HFFc6 (cell line): ENCODE measurements around the gene PSMD1. TPM values are rescaled to one million over a fixed set of nuclear protein-coding genes. Genes with fewer than 3 reads are reported as not detected.

Source experiments
- DNase-seq: peaks from one replicate; pipeline ENCODE4 v3.0.0-alpha.2; 2018
- H3K27ac Mint-ChIP-seq: 2 replicates; pipeline ENCODE4 v1.8.0; 2020; ENCODE audit warnings: mild to moderate bottlenecking, mixed read lengths
- H3K27me3 Mint-ChIP-seq: 2 replicates; pipeline ENCODE4 v1.8.0; 2021; ENCODE audit warnings: mild to moderate bottlenecking, moderate library complexity, mixed read lengths; ENCODE audit not compliant: insufficient read depth
- H3K36me3 Mint-ChIP-seq: 2 replicates; pipeline ENCODE4 v1.8.0; 2021; ENCODE audit warnings: low read depth, mixed read lengths
- H3K4me1 Mint-ChIP-seq: 2 replicates; pipeline ENCODE4 v1.8.0; 2020; ENCODE audit warnings: low read depth, mixed read lengths
- H3K4me3 Mint-ChIP-seq: 2 replicates; pipeline ENCODE4 v1.8.0; 2020; ENCODE audit warnings: mild to moderate bottlenecking, moderate library complexity, mixed read lengths
- H3K9me3 Mint-ChIP-seq: 2 replicates; pipeline ENCODE4 v1.8.0; 2020; ENCODE audit warnings: mild to moderate bottlenecking, mixed read lengths
- CTCF ChIP-seq: fragments of 200-600 bp; sonication (generic); IDR thresholded peaks from 2 replicates; pipeline ENCODE4 v1.5.0; 2021; ENCODE audit warnings: antibody characterized with exemption, mild to moderate bottlenecking
- total RNA-seq, 6 experiments: library from RNA; stranded (reverse); fragmentation: NEBNext Ultra II Directional; extraction: Animal tissue kit (Norgen Biotek cat#: 25700); gene quantifications; 2 replicates in 1 of 6; 3 replicates in 5 of 6; pipeline ENCODE4 v1.2.3, GENCODE V29; 2021

PSMD1 gene
- total RNA-seq, 6 experiments from 2014 or later, result 139 to 200 (median 167) TPM

GRCh38 chr2:231212329-231212845, 155.7 kb downstream of the PSMD1 start:
- Mint-ChIP-seq H3K9me3 (no peaks in the 10 kb centered on the region), H3K4me3 (peak overlapping the region; percentile 22; the same call in 1 of the 2 replicates), H3K27ac (peak overlapping the region; percentile 71), H3K4me1 (peaks cover 22% of the 10 kb centered on the region), H3K36me3 (peaks cover 25% of the 10 kb centered on the region), H3K27me3 (peaks cover 1% of the 10 kb centered on the region)
- TF ChIP-seq CTCF, result no peak
- peak; percentile 46 for DNase-seq

- peaks cover 27% of the 10 kb centered on the region for H3K36me3 Mint-ChIP-seq
- H3K4me3 Mint-ChIP-seq, result no peak overlapping the region
- no peak for TF ChIP-seq CTCF
- H3K27ac Mint-ChIP-seq, result no peak overlapping the region
- no peaks in the 10 kb centered on the region for H3K9me3 Mint-ChIP-seq
- H3K27me3 Mint-ChIP-seq, result peaks cover 1% of the 10 kb centered on the region
- peaks cover 22% of the 10 kb centered on the region for H3K4me1 Mint-ChIP-seq
- DNase-seq, result no peak
Observed at GRCh38 chr2:231213931-231214642, 157.4 kb downstream of the PSMD1 start.

GRCh38 chr2:231218366-231218765, 161.7 kb downstream of the PSMD1 start:
- Mint-ChIP-seq H3K4me1 (peaks cover 37% of the 10 kb centered on the region), H3K36me3 (peaks cover 44% of the 10 kb centered on the region), H3K27me3 (no peaks in the 10 kb centered on the region; the same call in none of the 2 replicates), H3K9me3 (no peaks in the 10 kb centered on the region), H3K27ac (no peak overlapping the region), H3K4me3 (no peak overlapping the region)
- no peak for DNase-seq
- no peak for TF ChIP-seq CTCF

GRCh38 chr2:231219289-231219688, 162.6 kb downstream of the PSMD1 start:
- TF ChIP-seq CTCF, result no peak
- no peak overlapping the region for H3K27ac Mint-ChIP-seq
- peaks cover 44% of the 10 kb centered on the region for H3K36me3 Mint-ChIP-seq
- H3K4me3 Mint-ChIP-seq, result no peak overlapping the region
- no peaks in the 10 kb centered on the region for H3K9me3 Mint-ChIP-seq
- DNase-seq, result no peak
- peaks cover 43% of the 10 kb centered on the region for H3K4me1 Mint-ChIP-seq
- no peaks in the 10 kb centered on the region; the same call in none of the 2 replicates for H3K27me3 Mint-ChIP-seq

GRCh38 chr2:231221761-231222160, 165.1 kb downstream of the PSMD1 start:
- Mint-ChIP-seq H3K27ac (peak overlapping the region; percentile 87), H3K27me3 (no peaks in the 10 kb centered on the region), H3K9me3 (no peaks in the 10 kb centered on the region)

More at GRCh38 chr2:231221761-231222160, 165.1 kb downstream of the PSMD1 start:
- H3K4me1 Mint-ChIP-seq, result peaks cover 45% of the 10 kb centered on the region
- peak overlapping the region; percentile 71 for H3K4me3 Mint-ChIP-seq
- TF ChIP-seq CTCF, result no peak
- no peak for DNase-seq
- H3K36me3 Mint-ChIP-seq, result peaks cover 31% of the 10 kb centered on the region

Other genes starting within 250 kb of the PSMD1 start
- gene ITM2C, start 191.9 kb upstream of the PSMD1 start, total RNA-seq, result 10 to 100 TPM; 28.1 to 53.8 (median 29.4) TPM
- gene GPR55, start 131.6 kb upstream of the PSMD1 start, total RNA-seq, result not detected
- not detected for gene SPATA3, start 60.7 kb upstream of the PSMD1 start, total RNA-seq
- not detected for gene C2orf72, start 19.3 kb upstream of the PSMD1 start, total RNA-seq
- under 1 TPM in 5 of 6 experiments, not detected in 1; 0.09 to 0.33 (median 0.26) TPM for gene HTR2B, start 68.2 kb downstream of the PSMD1 start, total RNA-seq
- 10 to 100 TPM; 49.3 to 93.2 (median 55.7) TPM for gene ARMC9, start 141.8 kb downstream of the PSMD1 start, total RNA-seq